Parathyroid adenoma (tissue), 2 donors: Measurements from ENCODE around the gene CNBD2.
A peak's percentile ranks its signal among the peaks of the same experiment; 100 is the strongest.
"Not testable (repeated sequence)": the region's sequence is repeated elsewhere in the genome, so short reads cannot be mapped to it uniquely, and the experiment has no call there.

Source experiments
- H2AFZ ChIP-seq: fragments of 300-600 bp; sonication (generic); one replicate; pipeline ENCODE4 v1.7.0; 2017; ENCODE audit warnings: antibody characterized with exemption, mild to moderate bottlenecking
- H3K27ac ChIP-seq: fragments of 300-600 bp; sonication (generic); one replicate; pipeline ENCODE4 v1.7.0; 2017
- H3K27me3 ChIP-seq: fragments of 300-600 bp; sonication (generic); one replicate; pipeline ENCODE4 v1.7.0; 2017; ENCODE audit warnings: low read length; ENCODE audit not compliant: control insufficient read depth, insufficient read depth
- H3K36me3 ChIP-seq: fragments of 300-600 bp; sonication (generic); one replicate; pipeline ENCODE4 v1.7.0; 2017; ENCODE audit warnings: low read length; ENCODE audit not compliant: control insufficient read depth, insufficient read depth
- H3K4me1 ChIP-seq: fragments of 300-600 bp; sonication (generic); one replicate; pipeline ENCODE4 v1.7.0; 2017; ENCODE audit warnings: control low read depth
- H3K4me2 ChIP-seq: fragments of 300-600 bp; sonication (generic); one replicate; pipeline ENCODE4 v1.7.0; 2017; ENCODE audit warnings: low read length
- H3K4me3 ChIP-seq: fragments of 300-600 bp; sonication (generic); one replicate; pipeline ENCODE4 v1.7.0; 2017; ENCODE audit warnings: low read depth, low read length
- H3K79me2 ChIP-seq: fragments of 300-600 bp; sonication (generic); one replicate; pipeline ENCODE4 v1.7.0; 2017; ENCODE audit warnings: control low read depth
- H3K9ac ChIP-seq: fragments of 300-600 bp; sonication (generic); one replicate; pipeline ENCODE4 v1.7.0; 2017; ENCODE audit warnings: mild to moderate bottlenecking
- H3K9me3 ChIP-seq: fragments of 300-600 bp; sonication (generic); one replicate; pipeline ENCODE4 v1.7.0; 2017; ENCODE audit warnings: low read length; ENCODE audit not compliant: control insufficient read depth
- CTCF ChIP-seq: fragments of 300-600 bp; sonication (generic); IDR thresholded peaks from one replicate; pipeline ENCODE4 v1.7.0; 2017; ENCODE audit warnings: antibody characterized with exemption, mild to moderate bottlenecking
- donor health status: primary hyperparathyroidism.

The CNBD2 gene

GRCh38 chr20:36064658-36065426 lies 96.5 kb downstream of the CNBD2 start:
- Histone ChIP-seq H3K27ac (peak overlapping the region; percentile 80), H3K36me3 (no peaks in the 10 kb centered on the region), H3K9me3 (no peaks in the 10 kb centered on the region), H2AFZ (peak overlapping the region; percentile 92), H3K27me3 (no peaks in the 10 kb centered on the region), H3K79me2 (no peaks in the 10 kb centered on the region), H3K9ac (no peak overlapping the region), H3K4me1 (peaks cover 22% of the 10 kb centered on the region), H3K4me2 (peak overlapping the region; percentile 100), H3K4me3 (peak overlapping the region; percentile 77)
- TF ChIP-seq CTCF, result no peak

GRCh38 chr20:36065427-36065998 lies 97.1 kb downstream of the CNBD2 start:
- H3K9me3 ChIP-seq, result no peaks in the 10 kb centered on the region
- H3K79me2 ChIP-seq, result no peaks in the 10 kb centered on the region
- H3K36me3 ChIP-seq, result no peaks in the 10 kb centered on the region
- H3K4me2 ChIP-seq, result peak overlapping the region; percentile 100
- no peak for TF ChIP-seq CTCF
- H3K4me3 ChIP-seq, result peak overlapping the region; percentile 77
- H3K27ac ChIP-seq, result peak overlapping the region; percentile 80
- H3K9ac ChIP-seq, result no peak overlapping the region
- H2AFZ ChIP-seq, result peak overlapping the region; percentile 92
- H3K27me3 ChIP-seq, result no peaks in the 10 kb centered on the region
- H3K4me1 ChIP-seq, result peaks cover 22% of the 10 kb centered on the region

- Histone ChIP-seq H3K9me3 (no peaks in the 10 kb centered on the region), H3K27ac (no peak overlapping the region), H2AFZ (no peak overlapping the region), H3K4me3 (no peak overlapping the region), H3K4me1 (peaks cover 22% of the 10 kb centered on the region), H3K4me2 (no peak overlapping the region), H3K36me3 (no peaks in the 10 kb centered on the region), H3K79me2 (no peaks in the 10 kb centered on the region), H3K9ac (no peak overlapping the region), H3K27me3 (no peaks in the 10 kb centered on the region)
- TF ChIP-seq CTCF, result no peak
Measured at GRCh38 chr20:36066777-36067176, 98.4 kb downstream of the CNBD2 start.

GRCh38 chr20:36068526-36068925 lies 100.1 kb downstream of the CNBD2 start:
- H3K4me2 ChIP-seq, H3K4me3 ChIP-seq, H3K36me3 ChIP-seq, H3K9ac ChIP-seq, H3K79me2 ChIP-seq, H3K27ac ChIP-seq, H3K9me3 ChIP-seq, H3K4me1 ChIP-seq, H2AFZ ChIP-seq, H3K27me3 ChIP-seq: not testable (repeated sequence)

- no peak for TF ChIP-seq CTCF
- H3K4me2 ChIP-seq, result no peak overlapping the region
- H3K27me3 ChIP-seq, result no peaks in the 10 kb centered on the region
- no peaks in the 10 kb centered on the region for H3K9me3 ChIP-seq
- no peaks in the 10 kb centered on the region for H3K79me2 ChIP-seq
- no peaks in the 10 kb centered on the region for H3K36me3 ChIP-seq
- H3K9ac ChIP-seq, result no peak overlapping the region
- H2AFZ ChIP-seq, result no peak overlapping the region
- H3K4me1 ChIP-seq, result no peaks in the 10 kb centered on the region
- no peak overlapping the region for H3K27ac ChIP-seq
- no peak overlapping the region for H3K4me3 ChIP-seq
Measured at GRCh38 chr20:36070451-36070850, 102.1 kb downstream of the CNBD2 start.
